ENCODE measurements around the gene AGO4. TPM values are rescaled to one million over a fixed set of nuclear protein-coding genes. Genes with fewer than 3 reads are reported as not detected.

AGO4 gene
- total RNA-seq, 2 donors from 2014 or later, result 6.9 to 11.9 TPM

DNA sequence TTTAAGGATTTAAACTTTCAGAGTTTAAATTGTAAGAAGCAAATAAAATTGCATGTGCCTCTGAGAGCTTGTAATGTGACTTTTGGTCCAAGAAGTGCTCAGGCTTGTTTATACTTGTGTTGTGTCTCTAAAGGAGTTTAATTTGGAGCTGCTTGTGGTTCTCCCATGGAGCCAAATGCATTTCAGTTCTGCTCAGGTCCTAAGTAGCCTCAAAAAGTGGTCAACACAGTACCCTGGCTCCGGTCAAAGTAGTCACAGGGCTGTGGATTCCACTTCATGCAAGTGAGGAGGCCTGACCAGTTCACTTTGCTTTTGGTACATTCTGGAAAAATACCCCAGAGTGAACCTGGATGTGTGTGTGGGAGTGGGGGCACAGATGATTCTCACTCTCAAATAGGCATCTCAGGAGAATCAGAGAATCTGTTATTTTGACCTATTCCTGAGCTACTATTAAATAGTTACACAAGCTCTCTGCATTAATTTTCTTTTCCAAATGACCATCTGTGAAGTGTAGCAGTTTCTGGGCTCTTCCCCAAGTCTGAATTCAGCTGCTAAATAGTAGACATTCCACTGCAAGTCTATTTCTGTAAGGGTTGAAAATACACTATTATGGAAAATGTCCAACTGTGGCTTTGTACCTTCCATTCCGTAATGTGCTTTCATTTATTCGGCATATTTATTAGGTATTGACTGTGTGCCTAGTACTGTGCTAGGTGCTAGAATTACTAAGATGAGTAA lies 43.5 kb downstream of the AGO4 start:
- peaks cover 0 to 14% of the 10 kb centered on the region in 2 donors for H3K36me3 ChIP-seq (replicated peaks in 1 of 2; ENCODE audit: insufficient read depth in 1 of 2, low read depth in 2 of 2)
- no peak for DNase-seq
- H3K27ac ChIP-seq, result no peak overlapping the region

DNA sequence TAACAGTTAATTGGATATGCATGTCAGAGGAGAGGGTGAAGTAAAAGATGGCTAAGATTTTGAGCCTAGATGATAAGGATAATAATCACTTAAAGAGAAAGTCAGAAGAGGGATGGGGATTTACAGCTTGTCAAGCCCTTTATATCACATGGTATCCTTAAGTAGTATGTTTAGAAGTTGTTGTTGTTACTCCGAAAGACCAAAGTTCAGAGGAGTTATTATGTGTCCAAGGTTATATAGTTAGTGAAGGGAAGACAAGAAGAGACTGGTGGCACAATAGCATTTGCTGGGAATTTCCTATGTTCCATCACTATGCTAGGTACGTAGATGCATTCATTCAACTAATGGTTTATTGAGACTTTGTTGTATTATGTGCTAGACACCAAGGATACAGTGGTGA lies 44.4 kb downstream of the AGO4 start:
- DNase-seq (no peak), ATAC-seq (no peak)
- intact Hi-C loops (cut with DNase I), result no loop called here
- H3K36me3 ChIP-seq (replicated peaks in 1 of 2; ENCODE audit: insufficient read depth in 1 of 2, low read depth in 2 of 2), result peaks cover 0 to 14% of the 10 kb centered on the region in 2 donors
- H3K27ac ChIP-seq, result no peak overlapping the region
- H3K4me1 ChIP-seq, result no peaks in the 10 kb centered on the region
- WGBS, 2 donors, result 45 to 48% methylated on average over 2 of the region's 2 CpGs
- no peak overlapping the region for H3K4me3 ChIP-seq
- no peak for TF ChIP-seq POLR2A (IDR thresholded peaks at IDR 0.05)
- TF ChIP-seq, protein P1, sequence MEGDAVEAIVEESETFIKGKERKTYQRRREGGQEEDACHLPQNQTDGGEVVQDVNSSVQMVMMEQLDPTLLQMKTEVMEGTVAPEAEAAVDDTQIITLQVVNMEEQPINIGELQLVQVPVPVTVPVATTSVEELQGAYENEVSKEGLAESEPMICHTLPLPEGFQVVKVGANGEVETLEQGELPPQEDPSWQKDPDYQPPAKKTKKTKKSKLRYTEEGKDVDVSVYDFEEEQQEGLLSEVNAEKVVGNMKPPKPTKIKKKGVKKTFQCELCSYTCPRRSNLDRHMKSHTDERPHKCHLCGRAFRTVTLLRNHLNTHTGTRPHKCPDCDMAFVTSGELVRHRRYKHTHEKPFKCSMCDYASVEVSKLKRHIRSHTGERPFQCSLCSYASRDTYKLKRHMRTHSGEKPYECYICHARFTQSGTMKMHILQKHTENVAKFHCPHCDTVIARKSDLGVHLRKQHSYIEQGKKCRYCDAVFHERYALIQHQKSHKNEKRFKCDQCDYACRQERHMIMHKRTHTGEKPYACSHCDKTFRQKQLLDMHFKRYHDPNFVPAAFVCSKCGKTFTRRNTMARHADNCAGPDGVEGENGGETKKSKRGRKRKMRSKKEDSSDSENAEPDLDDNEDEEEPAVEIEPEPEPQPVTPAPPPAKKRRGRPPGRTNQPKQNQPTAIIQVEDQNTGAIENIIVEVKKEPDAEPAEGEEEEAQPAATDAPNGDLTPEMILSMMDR (IDR thresholded peaks at IDR 0.05), result no peak
- no peaks in the 10 kb centered on the region for H3K27me3 ChIP-seq
- no peaks in the 10 kb centered on the region for H3K9me3 ChIP-seq

More for the DNA sequence above, 43.5 kb downstream of the AGO4 start:
- TF ChIP-seq, protein P1 (IDR thresholded peaks at IDR 0.05), result no peak
- TF ChIP-seq POLR2A (IDR thresholded peaks at IDR 0.05), result no peak
- Histone ChIP-seq H3K4me3 (no peak overlapping the region), H3K9me3 (no peaks in the 10 kb centered on the region), H3K27me3 (no peaks in the 10 kb centered on the region), H3K4me1 (no peaks in the 10 kb centered on the region)
- no peak for ATAC-seq
- intact Hi-C loops (cut with DNase I), result no loop called here
- WGBS, 2 donors, result 69 to 71% methylated on average over 3 of the region's 3 CpGs

DNA sequence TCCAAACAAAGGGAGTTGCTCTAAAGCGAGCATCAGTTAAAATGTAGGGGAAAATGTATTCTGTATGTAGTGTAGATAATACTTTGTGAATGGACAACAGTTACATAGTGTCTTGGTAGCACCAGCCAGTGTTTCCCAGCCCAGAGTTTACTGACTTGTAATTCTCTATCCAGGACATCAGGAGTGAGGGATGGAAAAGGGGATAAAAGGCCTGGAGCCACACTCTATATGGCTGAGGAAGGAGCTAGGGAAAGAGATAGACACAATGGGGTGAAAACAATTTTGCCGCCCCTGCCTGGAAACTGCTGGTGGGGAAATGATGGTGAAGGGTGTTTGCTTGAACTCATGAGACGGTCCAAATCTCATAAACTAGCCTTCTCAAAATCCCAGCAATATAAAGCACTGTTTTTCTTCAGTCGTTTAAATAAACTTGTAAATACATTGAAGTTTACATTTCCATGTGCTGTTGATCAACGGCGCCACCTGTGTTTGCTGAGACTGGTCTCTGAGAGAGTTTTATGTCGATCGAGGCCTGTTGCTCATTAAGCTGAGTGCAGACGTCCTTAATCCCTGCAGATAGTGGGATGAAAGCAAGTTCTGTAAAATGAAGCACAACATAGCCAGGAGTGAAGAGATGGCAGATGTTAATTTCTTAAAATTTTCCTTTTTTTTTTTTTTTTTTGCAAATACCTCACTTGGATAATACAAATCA lies 47.3 kb downstream of the AGO4 start:
- TF ChIP-seq POLR2A (IDR thresholded peaks at IDR 0.05), result no peak
- TF ChIP-seq, protein P1 (IDR thresholded peaks at IDR 0.05), result no peak
- Histone ChIP-seq H3K27me3 (no peaks in the 10 kb centered on the region), H3K4me3 (no peak overlapping the region), H3K9me3 (no peaks in the 10 kb centered on the region), H3K4me1 (no peaks in the 10 kb centered on the region), H3K27ac (no peak overlapping the region), H3K36me3 (replicated peaks in 1 of 2; ENCODE audit: insufficient read depth in 1 of 2, low read depth in 2 of 2) (peaks cover 0 to 14% of the 10 kb centered on the region in 2 donors)
- intact Hi-C loops (cut with DNase I), result no loop called here
- no peak for DNase-seq
- 70 to 73% methylated on average over 9 of the region's 9 CpGs for WGBS, 2 donors
- ATAC-seq, result no peak

DNA sequence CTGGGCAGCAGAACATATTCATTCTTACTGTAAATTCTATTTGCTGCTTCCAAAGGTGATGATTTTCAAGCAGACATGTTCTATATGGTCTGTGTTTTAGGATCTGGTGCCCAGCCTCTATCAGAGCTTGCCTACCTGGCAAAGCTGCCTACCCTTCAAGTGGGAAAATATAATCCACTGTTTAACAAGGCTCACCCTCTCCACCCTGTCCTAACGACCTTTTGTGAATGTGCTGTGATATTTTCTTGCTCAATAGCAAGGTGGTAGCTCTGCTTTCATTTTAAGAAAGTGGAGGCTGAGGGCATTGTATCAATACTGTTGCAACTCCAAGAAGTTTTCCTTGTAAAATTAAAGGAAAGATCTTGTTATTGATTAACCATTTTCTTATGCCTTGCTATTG lies 49.1 kb downstream of the AGO4 start:
- Histone ChIP-seq H3K36me3 (replicated peaks in 1 of 2; ENCODE audit: insufficient read depth in 1 of 2, low read depth in 2 of 2) (peaks cover 0 to 6% of the 10 kb centered on the region in 2 donors), H3K4me1 (no peaks in the 10 kb centered on the region), H3K4me3 (no peak overlapping the region), H3K27me3 (no peaks in the 10 kb centered on the region), H3K27ac (no peak overlapping the region), H3K9me3 (no peaks in the 10 kb centered on the region)
- no peak for DNase-seq
- intact Hi-C loops (cut with DNase I), result no loop called here
- TF ChIP-seq, protein P1 (IDR thresholded peaks at IDR 0.05), result no peak
- no peak for TF ChIP-seq POLR2A (IDR thresholded peaks at IDR 0.05)
- ATAC-seq, result no peak
- WGBS, 2 donors, result 56 to 65% methylated on average over 1 of the region's 1 CpG
